Right lobe of liver (tissue), 6 donors: ENCODE data around the gene MASTL. TPM values are rescaled to one million over a fixed set of nuclear protein-coding genes. Genes with fewer than 3 reads are reported as not detected.

Source experiments
- ATAC-seq, 4 donors: fragments of 200-7000 bp; cut with Tn5 transposase; one replicate each; pipeline ENCODE4 v1.9.1; 2020; ENCODE audit warnings: mild to moderate bottlenecking in 4 of 4, moderate library complexity in 4 of 4
- DNase-seq, 3 donors: peaks; one replicate each; pipeline ENCODE4 v3.0.0-alpha.2; 2020
- H3K27ac ChIP-seq, 3 donors: fragments of 200-600 bp; one replicate each; pipeline ENCODE4 v1.8.0; 2022
- H3K27me3 ChIP-seq, 2 donors: fragments of 200-600 bp; one replicate each; pipeline ENCODE4 v1.8.0; 2022
- H3K36me3 ChIP-seq, 4 donors: fragments of 200-600 bp; sonication (generic) in 1 of 4; one replicate each; pipeline versions ENCODE4 v1.5.1 to v1.8.0; 2017 to 2022; ENCODE audit warnings: control low read depth in 1 of 4
- H3K4me1 ChIP-seq, 4 donors: fragments of 200-600 bp; sonication (generic) in 1 of 4; one replicate each; pipeline versions ENCODE4 v1.5.1 to v1.8.0; 2017 to 2022; ENCODE audit warnings: control low read depth in 1 of 4
- H3K4me3 ChIP-seq, 3 donors: fragments of 200-600 bp; one replicate each; pipeline ENCODE4 v1.8.0; 2022
- H3K9me3 ChIP-seq, 4 donors: fragments of 200-600 bp; sonication (generic) in 1 of 4; one replicate each; pipeline versions ENCODE4 v1.5.1 to v1.8.0; 2017 to 2022; ENCODE audit warnings: control low read depth in 1 of 4
- POLR2A ChIP-seq: fragments of 450-650 bp; IDR thresholded peaks from one replicate; pipeline ENCODE4 v1.6.1; 2017; ENCODE audit warnings: antibody characterized with exemption, mild to moderate bottlenecking
- WGBS: methylation state at CpG from one replicate; pipeline ENCODE4 v1.1.6; 2018; ENCODE audit warnings: low coverage, low lambda C conversion rate; ENCODE audit not compliant: insufficient coverage; ENCODE audit errors: missing lambda C conversion rate; 5-methylcytosine and 5-hydroxymethylcytosine counted together
- intact Hi-C, 2 donors: fragments of 100-400 bp; cut with DNase I; formaldehyde crosslinking; loops; one replicate each; pipeline versions ENCODE4 v1.11.2 to v1.14.1; 2022
- long read RNA-seq: library from polyadenylated mRNA; unstranded; transcript quantifications from one replicate; pipeline ENCODE4 v2.0.0, GENCODE V29; 2019
- total RNA-seq, 6 experiments: library from RNA; depleted of rRNA in 2 of 6; stranded (reverse); fragments of >200 nt in 2 of 6; fragmentation: NEBNext Ultra II Directional in 3 of 6; extraction: Animal tissue kit (Norgen Biotek cat#: 25700) in 3 of 6; gene quantifications; one replicate each; pipeline versions ENCODE4 v1.1.0 to v1.2.4, GENCODE V29; 2016 to 2023
- TF ChIP-seq, protein P1 (sequence below), 4 donors: fragments of 200-600 bp in 3 of 4; fragments of 450-650 bp in 1 of 4; IDR thresholded peaks; one replicate each; pipeline versions ENCODE4 v1.5.1 to v1.8.0; 2016 to 2022; ENCODE audit warnings: antibody characterized with exemption in 4 of 4, mild to moderate bottlenecking in 2 of 4
- donor health status: DM: no; HTN: yes; CAD: no.
- donor health status: DM: no; HTN: no; CAD: no.
- donor health status: DM: no; HTN: no; CAD: no.
- donor health status: DM: no; HTN: yes; CAD: no.
- donor health status: DM: no; HTN: yes; CAD: no.

The MASTL gene
- 1 to 10 TPM; 1.8 to 3.7 (median 2.8) TPM for total RNA-seq
- long read RNA-seq = 0 reads

DNA sequence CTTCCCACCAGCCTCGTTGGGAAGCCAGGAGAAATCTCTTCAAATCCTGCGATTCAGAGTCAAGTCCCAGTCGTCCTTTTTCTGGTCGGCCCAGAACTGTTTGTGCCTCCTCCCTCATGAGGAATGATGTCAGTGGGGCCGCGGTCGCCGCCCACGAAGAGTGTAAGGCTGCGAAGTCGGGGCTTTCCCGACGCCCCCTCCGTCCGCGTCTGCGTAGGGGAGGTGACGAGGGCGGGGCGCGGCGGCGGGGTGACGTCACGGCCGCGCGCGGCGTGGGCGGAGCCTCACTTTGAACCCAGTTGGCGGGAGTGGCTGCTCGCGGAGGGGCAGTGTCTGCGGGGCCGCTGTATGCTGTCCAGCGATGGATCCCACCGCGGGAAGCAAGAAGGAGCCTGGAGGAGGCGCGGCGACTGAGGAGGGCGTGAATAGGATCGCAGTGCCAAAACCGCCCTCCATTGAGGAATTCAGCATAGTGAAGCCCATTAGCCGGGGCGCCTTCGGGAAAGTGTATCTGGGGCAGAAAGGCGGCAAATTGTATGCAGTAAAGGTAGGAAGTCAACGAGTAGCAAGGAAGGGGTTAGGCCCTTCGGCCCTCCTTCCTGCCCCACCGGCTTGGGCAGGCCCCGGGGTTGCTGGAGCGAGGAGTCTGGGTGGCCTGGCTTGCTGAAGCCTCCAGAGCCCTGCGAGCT, at the start of gene MASTL:
Gene MASTL, plus strand, starts transcription at position 287 of the 689 bp plus-strand sequence. Its CDS starts 75 bp downstream, at position 362.
- H3K27me3 ChIP-seq = no peaks in the 10 kb centered on the region
- TF ChIP-seq POLR2A = peak; percentile 92
- TF ChIP-seq, protein P1, sequence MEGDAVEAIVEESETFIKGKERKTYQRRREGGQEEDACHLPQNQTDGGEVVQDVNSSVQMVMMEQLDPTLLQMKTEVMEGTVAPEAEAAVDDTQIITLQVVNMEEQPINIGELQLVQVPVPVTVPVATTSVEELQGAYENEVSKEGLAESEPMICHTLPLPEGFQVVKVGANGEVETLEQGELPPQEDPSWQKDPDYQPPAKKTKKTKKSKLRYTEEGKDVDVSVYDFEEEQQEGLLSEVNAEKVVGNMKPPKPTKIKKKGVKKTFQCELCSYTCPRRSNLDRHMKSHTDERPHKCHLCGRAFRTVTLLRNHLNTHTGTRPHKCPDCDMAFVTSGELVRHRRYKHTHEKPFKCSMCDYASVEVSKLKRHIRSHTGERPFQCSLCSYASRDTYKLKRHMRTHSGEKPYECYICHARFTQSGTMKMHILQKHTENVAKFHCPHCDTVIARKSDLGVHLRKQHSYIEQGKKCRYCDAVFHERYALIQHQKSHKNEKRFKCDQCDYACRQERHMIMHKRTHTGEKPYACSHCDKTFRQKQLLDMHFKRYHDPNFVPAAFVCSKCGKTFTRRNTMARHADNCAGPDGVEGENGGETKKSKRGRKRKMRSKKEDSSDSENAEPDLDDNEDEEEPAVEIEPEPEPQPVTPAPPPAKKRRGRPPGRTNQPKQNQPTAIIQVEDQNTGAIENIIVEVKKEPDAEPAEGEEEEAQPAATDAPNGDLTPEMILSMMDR (IDR thresholded peaks at IDR 0.05) = peak in 1 of 4 donors; percentile 5
- H3K27ac ChIP-seq = peak within 1 kb of the TSS; percentile 96 to 98 (median 97)
- no peaks in the 10 kb centered on the region for H3K9me3 ChIP-seq
- WGBS = under 1% methylated on average over 44 of the region's 55 CpGs
- DNase-seq = peak; percentile 90 to 94 (median 93)
- peaks cover 0 to 14% (median 3%) of the 10 kb centered on the region in 4 donors for H3K36me3 ChIP-seq
- peak within 1 kb of the TSS; percentile 78 to 91 (median 81) for H3K4me3 ChIP-seq
- intact Hi-C loops = no loop called here
- peaks cover 0 to 17% (median 0%) of the 10 kb centered on the region in 4 donors for H3K4me1 ChIP-seq
- ATAC-seq = peak; percentile 83 to 92 (median 90)

DNA sequence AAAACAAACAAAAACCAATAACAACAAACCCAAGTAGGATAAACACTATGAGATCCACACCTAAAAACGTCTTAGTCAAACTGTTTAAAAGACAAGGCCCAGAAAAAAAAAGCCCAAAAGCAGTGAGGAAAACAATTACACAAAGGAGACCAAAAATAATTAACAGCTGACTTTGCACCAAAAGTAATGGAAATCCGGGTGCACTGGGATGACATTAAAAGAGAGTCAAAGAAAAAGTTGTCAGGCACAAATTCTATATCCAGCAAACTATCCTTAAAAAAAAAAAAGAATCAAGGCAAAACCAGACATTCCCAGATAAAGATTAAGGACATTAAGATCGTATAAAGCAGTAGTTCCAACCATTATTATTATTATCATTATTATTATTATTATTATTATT, 47.0 kb upstream of the MASTL start:
- no peak overlapping the region for H3K27ac ChIP-seq
- 90% methylated on average over 3 of the region's 3 CpGs for WGBS
- no peaks in the 10 kb centered on the region for H3K9me3 ChIP-seq
- no peak for TF ChIP-seq POLR2A
- TF ChIP-seq, protein P1 (IDR thresholded peaks at IDR 0.05) = no peak
- H3K36me3 ChIP-seq = peaks cover 3 to 23% (median 11%) of the 10 kb centered on the region in 4 donors
- intact Hi-C loops = no loop called here
- no peak for ATAC-seq
- no peak for DNase-seq
- no peaks in the 10 kb centered on the region for H3K27me3 ChIP-seq
- no peak overlapping the region for H3K4me3 ChIP-seq
- peaks cover 0 to 3% (median 0%) of the 10 kb centered on the region in 4 donors for H3K4me1 ChIP-seq

DNA sequence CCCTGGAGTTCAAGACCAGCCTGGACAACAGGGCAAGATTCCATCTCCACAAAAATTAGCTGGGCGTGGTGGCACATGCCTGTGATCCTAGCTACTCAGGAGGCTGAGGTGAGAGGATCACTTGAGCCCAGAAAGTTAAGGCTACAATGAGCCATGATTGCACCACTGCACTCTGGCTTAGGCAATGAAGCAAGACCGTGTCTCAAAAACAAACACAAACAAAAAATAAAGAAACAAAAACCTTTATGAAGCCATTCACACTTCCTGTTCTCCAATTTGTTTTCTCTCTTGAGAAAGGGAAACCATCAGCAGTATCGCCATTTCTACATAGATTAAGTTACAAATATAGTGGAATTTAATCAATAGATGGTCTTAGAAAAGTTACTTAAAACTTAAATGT, 20.8 kb upstream of the MASTL start:
- peaks cover 0 to 80% (median 27%) of the 10 kb centered on the region in 4 donors for H3K36me3 ChIP-seq
- intact Hi-C loops = no loop called here
- H3K9me3 ChIP-seq = no peaks in the 10 kb centered on the region
- DNase-seq (no peak), ATAC-seq (no peak)
- WGBS = 72% methylated on average over 3 of the region's 3 CpGs
- no peak for TF ChIP-seq POLR2A
- TF ChIP-seq, protein P1 (IDR thresholded peaks at IDR 0.05) = no peak
- no peak overlapping the region for H3K27ac ChIP-seq
- H3K4me3 ChIP-seq = no peak overlapping the region
- no peaks in the 10 kb centered on the region for H3K4me1 ChIP-seq
- H3K27me3 ChIP-seq = no peaks in the 10 kb centered on the region

DNA sequence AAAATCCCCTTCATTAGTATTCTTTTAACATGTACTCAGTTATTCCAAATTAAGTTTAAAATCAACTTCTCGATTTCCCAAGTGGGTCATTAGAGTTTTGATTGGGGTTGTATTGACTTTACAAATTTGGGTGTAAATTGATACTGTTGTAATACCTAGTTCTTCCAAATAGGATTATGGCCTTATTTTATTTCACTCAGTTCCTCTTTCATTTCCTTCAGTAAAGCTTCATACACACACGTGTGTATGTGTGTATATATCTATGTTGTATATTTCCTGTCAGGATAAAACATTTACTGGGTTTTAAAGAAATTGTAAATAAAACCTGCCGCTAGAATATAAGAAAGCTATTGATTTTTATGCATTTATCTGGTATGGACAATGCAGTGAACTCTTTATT, 16.9 kb upstream of the MASTL start:
- H3K27ac ChIP-seq = no peak overlapping the region
- no peaks in the 10 kb centered on the region for H3K4me1 ChIP-seq
- DNase-seq (no peak), ATAC-seq (no peak)
- no peaks in the 10 kb centered on the region for H3K9me3 ChIP-seq
- H3K27me3 ChIP-seq = no peaks in the 10 kb centered on the region
- TF ChIP-seq, protein P1 (IDR thresholded peaks at IDR 0.05) = no peak
- intact Hi-C loops = no loop called here
- no peak overlapping the region for H3K4me3 ChIP-seq
- H3K36me3 ChIP-seq = peaks cover 0 to 69% (median 18%) of the 10 kb centered on the region in 4 donors
- WGBS = 92% methylated on average over 3 of the region's 3 CpGs
